SK-MEL-5 (cell line): ENCODE results near the gene ADCY2. TPM values are rescaled to one million over a fixed set of nuclear protein-coding genes. Genes with fewer than 3 reads are reported as not detected.
A peak's percentile ranks its signal among the peaks of the same experiment; 100 is the strongest.

Experiments
- DNase-seq: peaks from one replicate; pipeline ENCODE4 v3.0.0-alpha.2; 2016; ENCODE audit warnings: low read depth, low spot score
- in situ Hi-C: cut with HindIII; loops from 2 replicates; pipeline ENCODE4 v1.10.0; 2016; ENCODE audit warnings: low sequenced_read_pairs, high pct_unique_total_duplicates, low pct_unique_long_range_greater_than_20kb
- total RNA-seq: library from RNA; depleted of rRNA; stranded (reverse); fragments of >200 nt; shearing (Covaris generic); gene quantifications from 2 replicates; pipeline ENCODE4 v1.2.3, GENCODE V29; 2014

ADCY2 gene
- total RNA-seq, 1 experiment from 2014 or later = 31.4 TPM

GRCh38 chr5:7803937-7804336, 408.0 kb downstream of the ADCY2 start:
- in situ Hi-C loops = no loop called here
- no peak for DNase-seq

DNA sequence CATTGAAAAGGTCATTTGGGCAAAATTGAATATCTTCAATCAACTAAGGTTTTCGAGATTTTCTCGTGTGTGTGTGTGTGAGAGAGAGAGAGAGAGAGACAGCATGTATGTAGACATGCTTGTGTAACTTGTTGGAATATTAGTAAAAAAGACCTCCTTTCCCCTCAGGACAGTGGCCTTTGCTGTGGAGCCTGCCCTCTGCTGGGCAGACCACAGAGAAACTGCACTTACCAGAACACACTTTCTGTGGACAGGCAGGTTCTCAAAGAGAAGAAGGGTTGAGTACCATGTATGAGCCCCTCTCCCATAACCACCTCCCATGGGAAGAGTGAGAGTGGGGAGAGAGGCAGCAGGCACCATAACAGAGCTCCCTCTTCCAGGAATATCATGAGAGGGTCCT, 409.4 kb downstream of the ADCY2 start:
- in situ Hi-C loops = no loop called here
- DNase-seq = peak; percentile 70

DNA sequence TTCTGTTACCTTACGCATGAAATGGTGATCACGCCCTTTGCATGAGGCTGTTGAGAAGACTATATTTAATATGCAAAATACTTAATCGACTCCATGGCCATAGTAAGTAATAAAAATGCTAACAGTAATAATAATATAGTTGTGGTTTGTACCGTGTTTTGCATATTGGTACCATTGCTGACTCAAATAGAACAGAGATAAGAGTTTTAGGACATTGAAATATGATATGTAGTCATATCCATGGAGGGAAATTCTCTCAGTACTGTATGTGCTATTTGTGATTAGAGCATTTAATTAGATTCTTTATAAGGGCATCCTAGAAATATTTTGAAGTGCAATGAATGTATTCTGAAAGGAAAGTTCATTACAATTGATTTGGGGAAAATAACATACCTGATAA, 413.1 kb downstream of the ADCY2 start:
- in situ Hi-C loops = no loop called here
- DNase-seq = no peak

- no peak for DNase-seq
- in situ Hi-C loops = no loop called here
These were observed 415.8 kb downstream of the ADCY2 start for GRCh38 chr5:7811715-7812114.

GRCh38 chr5:7813007-7813406, 417.1 kb downstream of the ADCY2 start:
- in situ Hi-C loops = no loop called here
- DNase-seq = no peak

DNA sequence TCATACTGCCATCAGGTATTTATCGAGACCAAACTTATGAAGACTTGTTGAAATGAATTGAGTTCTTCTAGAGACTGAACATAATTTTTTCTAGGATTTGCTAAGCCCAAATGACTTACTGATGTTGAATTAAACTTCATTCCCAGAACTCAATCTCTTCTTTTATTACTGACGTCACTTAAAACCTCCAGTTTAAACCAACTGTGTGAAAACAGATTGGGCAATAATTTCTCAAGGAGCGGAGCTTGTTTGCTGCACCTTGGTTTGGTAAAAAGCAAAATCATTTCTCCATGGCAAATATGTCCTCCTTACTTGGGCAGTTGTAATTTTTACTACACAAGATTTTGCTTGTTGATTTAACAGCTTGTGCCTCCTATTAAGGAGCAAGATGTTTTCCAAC, 417.6 kb downstream of the ADCY2 start:
- in situ Hi-C loops = no loop called here
- DNase-seq = no peak

DNA sequence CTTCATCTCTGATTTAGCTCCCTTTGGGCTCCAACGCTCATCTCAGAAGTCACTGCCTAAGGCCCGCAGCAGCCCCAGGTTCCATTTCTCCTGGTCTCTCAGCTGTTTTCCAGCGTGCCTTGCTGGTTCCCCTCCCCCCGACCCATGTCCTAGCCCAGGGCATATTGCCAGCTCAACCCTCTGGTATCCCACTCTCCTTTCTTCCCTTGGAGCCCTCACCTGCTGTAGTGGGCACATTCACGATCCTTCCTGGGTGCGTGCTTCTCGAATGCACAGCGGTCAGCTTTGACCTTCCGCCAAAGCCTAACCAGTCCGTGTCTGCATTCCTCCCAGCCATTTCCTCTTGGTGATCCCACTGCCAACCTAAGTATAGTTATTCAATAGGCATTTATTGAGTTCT, 418.9 kb downstream of the ADCY2 start:
- DNase-seq = no peak
- in situ Hi-C loops = no loop called here

DNA sequence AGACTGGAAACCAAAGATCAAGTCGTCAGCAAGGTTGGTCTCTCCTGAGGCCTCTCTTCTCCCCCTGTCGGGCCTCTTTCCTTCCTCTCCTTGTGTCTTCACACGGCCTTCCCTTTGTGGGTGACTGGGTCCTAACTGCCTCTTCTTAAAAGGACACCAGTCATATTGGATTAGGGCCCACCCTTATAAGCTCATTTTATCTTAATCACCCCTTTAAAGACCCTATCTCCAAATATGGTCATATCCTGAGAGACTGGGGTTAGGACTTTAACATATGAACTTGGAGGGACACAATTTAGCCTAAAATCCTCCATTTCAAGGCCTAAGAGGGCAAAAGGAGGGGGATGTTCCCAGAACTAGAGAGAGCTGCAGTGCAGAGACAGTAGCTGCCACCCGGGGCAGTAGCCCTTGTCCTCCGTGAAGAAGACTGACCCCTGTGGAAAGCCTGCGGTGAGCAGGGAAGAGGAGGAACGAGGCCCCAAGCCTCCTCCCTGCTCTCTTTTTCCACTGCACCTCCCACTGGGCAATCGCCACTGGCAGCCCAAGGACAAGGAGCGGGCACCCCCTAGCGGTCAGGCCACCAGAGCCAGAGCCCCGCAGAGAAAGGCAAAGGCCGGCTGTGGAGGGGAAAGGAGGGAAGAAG, 420.1 kb downstream of the ADCY2 start:
- peak; percentile 94 for DNase-seq
- in situ Hi-C loops = no loop called here

DNA sequence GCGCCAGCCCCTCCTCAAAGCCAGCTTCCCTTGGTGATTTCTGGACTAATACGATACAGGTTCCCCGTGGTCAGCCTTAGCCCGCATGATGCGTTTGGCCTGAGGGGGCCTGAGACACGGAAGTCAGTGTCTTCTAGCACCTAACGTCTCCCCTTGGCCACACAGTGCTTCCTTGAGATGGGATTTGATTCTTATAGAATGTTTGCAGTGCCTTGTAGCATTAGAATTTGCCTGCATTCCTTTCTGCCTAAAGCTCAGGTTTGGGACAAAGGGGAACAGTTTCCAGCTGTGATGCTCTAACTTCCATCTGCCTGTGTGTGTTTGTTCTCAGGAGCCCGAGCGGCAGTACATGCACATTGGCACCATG, 420.6 kb downstream of the ADCY2 start:
- in situ Hi-C loops = no loop called here
- no peak for DNase-seq

DNA sequence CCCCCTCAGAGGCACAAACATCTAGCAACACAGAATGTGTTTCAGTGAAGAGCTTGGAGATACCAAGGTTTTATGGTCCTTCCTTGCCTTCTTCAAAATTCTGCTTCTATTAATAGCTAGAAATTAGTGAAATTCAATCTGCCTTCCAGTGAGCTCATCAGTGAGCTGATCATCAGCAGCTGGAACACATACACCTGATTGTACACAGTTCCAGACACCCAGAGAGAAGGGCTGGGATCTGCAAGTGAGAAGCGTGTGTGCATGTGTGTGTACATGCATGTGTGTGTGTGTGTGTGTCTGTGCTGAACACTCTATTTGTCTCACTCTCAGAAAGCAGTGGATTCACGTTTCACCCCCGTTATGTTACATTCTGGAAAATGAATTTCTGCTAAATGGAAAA, 426.5 kb downstream of the ADCY2 start:
- DNase-seq = no peak
- in situ Hi-C loops = no loop called here

- DNase-seq = no peak
- in situ Hi-C loops = no loop called here
These were observed 427.7 kb downstream of the ADCY2 start for GRCh38 chr5:7823594-7823993.

GRCh38 chr5:7824995-7825394, 429.1 kb downstream of the ADCY2 start:
- no peak for DNase-seq
- in situ Hi-C loops = no loop called here

DNA sequence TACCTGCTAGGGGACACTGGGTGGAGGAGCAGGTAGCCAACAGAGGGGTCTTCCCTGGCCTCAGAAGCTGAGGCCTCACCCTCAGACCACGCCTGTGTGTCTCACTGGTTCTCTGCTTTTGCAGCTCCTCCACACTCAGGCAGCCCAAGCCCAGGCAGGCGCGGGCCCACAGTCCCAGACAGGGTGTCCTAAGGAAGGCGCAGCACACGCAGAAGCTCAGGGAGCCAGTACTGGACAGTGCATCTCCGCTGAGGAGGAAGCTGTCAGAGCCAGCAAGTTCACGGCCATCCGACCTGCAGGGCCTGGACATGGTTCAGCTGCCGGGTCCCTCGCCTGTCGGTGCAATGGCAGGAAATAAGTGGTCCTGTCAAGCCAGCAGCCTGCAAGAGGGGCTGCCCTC, 429.7 kb downstream of the ADCY2 start:
- in situ Hi-C loops = no loop called here
- DNase-seq = no peak

DNA sequence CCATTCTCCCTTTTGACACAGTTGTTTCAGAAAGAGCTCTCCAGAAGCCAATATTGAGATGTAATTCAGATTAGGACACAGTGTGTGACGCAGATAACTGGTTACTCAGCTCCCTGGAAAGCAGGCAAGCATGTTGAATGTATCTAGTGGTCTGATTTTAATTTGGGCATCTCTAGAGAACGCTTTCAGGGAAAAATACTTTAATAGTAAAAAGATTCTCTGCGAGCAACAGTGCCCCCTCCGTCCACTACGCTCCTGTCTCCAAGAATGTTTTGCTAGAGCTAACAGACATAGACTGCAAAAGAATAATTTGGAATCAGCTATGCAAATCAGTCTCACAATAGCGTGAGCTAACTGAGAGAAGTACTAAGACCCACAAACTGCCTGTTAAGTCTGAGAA, 431.7 kb downstream of the ADCY2 start:
- in situ Hi-C loops = no loop called here
- DNase-seq = no peak

- in situ Hi-C loops = no loop called here
- DNase-seq = no peak
These were observed 432.3 kb downstream of the ADCY2 start for GRCh38 chr5:7828269-7828668.

DNA sequence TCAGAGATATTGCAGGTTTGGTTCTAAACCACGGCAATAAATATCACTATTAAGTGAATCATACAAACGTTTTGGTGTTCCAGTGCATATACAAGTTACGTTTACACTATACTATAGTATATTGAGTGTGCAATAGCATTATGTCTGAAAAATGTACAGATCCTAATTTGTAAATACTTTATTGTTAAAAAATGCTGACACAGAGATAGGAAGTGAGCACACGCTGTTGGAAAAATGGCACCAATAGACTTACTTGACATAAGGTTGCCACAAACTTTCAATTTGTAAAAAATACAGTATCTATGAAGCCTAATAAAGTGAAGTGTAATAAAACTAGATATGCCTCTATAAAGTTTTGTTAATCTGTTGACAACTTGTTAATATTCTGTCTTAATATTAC, 439.0 kb downstream of the ADCY2 start:
- DNase-seq = no peak
- in situ Hi-C loops = no loop called here

DNA sequence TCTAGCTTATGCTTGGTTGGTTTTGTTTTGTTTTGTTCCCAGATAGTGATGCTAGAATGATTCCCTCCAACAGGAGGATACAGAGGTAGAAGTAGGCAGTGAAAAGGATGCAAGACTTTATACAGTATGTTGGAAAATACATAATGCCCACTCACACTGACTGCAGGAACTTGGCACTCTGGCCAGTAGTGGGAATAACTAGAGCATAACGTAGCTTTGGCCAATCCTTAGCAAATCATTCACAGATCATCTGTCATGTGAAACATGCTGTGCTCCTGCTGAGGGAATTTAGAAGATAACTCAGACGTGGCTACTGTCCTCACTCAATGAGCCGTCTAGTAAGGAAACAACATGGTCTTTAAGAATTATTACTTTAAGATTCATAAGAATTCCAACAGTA, 441.5 kb downstream of the ADCY2 start:
- no peak for DNase-seq
- in situ Hi-C loops = no loop called here

GRCh38 chr5:7842531-7842930, 446.6 kb downstream of the ADCY2 start:
- in situ Hi-C loops = no loop called here
- no peak for DNase-seq

DNA sequence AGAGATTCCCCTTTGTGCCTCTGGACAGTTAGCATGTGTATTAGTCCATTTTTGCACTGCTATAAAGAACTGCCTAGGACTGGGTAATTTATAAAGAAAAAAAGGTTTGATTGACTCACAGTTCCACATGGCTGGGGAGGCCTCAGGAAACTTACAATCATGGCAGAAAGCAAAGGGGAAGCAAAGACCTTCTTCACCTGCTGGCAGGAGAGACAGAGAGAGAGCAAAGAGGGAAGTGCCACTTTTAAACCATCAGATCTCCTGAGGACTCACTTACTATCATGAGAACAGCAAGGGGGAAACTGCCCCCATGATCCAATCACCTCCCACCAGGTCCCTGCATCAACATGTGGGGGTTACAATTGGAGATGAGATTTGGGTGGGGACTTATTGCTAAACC, 449.0 kb downstream of the ADCY2 start:
- no peak for DNase-seq
- in situ Hi-C loops = no loop called here

- in situ Hi-C loops = no loop called here
- no peak for DNase-seq
These were observed 449.6 kb downstream of the ADCY2 start for GRCh38 chr5:7845557-7845956.
